Stimulated activated CD4-positive, alpha-beta T cell treated with anti-CD3 and anti-CD28 coated beads, TNF-alpha, amount 100 ng/mL, for 48 hours (primary cell): ENCODE measurements around the gene SCGB1C1.

Experiments
- DNase-seq, 3 donors: peaks; one replicate each; pipeline ENCODE4 v3.0.0-alpha.2; 2020; ENCODE audit warnings: low read depth in 3 of 3

The SCGB1C1 gene

DNA sequence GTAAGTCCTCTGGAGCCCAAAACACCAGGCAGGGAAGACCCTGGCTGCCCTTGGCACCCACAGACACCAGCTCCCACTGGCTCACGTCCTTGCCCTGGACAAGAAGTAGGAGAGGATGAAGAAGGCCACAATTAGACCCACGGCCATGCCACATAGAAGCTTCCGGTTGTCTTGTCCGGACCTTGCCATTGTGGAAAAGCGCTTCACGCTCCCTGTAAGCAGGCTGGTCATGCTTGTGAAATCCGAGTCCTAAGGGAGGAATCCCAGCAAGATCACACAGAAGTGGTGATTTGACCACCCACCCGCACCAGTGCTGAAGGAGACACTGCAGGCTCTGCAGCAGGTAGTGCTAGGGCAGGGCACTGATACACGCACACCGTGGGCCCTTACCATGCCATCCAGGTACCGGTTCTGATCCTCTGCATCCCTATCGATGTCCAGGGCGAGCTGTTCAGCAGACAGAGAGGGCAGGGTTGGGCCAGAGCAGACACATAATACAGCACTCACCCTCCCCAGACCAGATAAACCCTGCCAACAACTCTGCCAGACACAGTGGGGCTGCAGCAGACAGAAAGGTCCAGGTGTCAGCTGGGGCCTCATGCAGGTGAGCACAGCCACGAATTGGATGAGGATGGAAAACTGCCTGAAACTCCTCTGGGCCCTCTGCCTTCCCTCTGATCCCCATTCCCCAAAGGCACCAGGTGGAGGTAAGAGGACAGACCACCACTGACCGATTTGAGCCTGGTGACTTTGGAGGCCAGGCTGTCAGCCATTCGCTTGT, 12.5 kb downstream of the SCGB1C1 start:
- DNase-seq, result no peak

DNA sequence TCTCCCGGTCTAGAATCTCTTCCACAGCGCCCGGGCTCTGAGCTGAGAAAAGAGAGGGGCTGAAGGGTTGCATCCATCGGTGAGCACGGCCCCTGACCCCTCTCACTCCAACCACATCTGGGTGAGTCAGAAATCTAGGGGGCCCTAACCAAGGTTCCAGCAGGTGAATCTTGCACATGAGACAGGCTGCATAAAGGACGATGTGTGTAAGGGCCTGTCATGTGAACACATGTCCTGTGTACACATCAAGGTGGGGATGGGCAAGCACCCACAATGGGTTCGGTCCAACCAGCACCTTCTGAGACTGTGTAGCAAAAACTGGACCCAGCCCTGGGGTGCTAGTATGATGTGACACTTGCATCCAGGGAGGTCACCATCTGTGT, 13.1 kb downstream of the SCGB1C1 start:
- no peak for DNase-seq

GRCh38 chr11:206526-207207, 13.8 kb downstream of the SCGB1C1 start:
- DNase-seq, result peak in 1 of 3 donors; percentile 20

- DNase-seq, result peak; percentile 90 to 97 (median 91)
These were observed 14.5 kb downstream of the SCGB1C1 start, which contains the start of the genes BET1L and RIC8A for GRCh38 chr11:207208-207862. Gene BET1L (minus strand): TSS chr11:207399. CDS start chr11:207321, 78 bp downstream. Gene RIC8A (plus strand): TSS chr11:207708. CDS start chr11:208855, 1,147 bp downstream.

- no peak for DNase-seq
These were observed 14.9 kb downstream of the SCGB1C1 start for GRCh38 chr11:207863-208180.

GRCh38 chr11:208181-208916, 15.5 kb downstream of the SCGB1C1 start:
- DNase-seq, result peak; percentile 62 to 78 (median 71)

DNA sequence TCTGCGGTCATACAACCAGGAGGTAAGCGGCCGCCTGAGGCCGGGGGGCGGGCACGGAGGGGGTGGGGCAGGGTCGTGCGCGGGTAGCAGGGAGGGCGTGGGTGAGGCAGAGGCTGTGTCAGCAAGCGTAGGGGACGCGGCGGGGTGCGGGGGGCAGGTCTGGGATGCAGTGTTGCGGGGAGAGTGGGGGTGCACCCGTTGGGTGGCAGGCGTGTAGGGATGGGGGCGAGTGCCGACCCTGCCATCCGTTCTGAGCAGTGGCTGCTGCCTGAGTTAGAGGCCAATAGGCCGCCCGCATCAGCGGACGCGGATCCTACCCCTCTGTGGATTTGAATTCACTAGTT, 16.0 kb downstream of the SCGB1C1 start:
- no peak for DNase-seq

DNA sequence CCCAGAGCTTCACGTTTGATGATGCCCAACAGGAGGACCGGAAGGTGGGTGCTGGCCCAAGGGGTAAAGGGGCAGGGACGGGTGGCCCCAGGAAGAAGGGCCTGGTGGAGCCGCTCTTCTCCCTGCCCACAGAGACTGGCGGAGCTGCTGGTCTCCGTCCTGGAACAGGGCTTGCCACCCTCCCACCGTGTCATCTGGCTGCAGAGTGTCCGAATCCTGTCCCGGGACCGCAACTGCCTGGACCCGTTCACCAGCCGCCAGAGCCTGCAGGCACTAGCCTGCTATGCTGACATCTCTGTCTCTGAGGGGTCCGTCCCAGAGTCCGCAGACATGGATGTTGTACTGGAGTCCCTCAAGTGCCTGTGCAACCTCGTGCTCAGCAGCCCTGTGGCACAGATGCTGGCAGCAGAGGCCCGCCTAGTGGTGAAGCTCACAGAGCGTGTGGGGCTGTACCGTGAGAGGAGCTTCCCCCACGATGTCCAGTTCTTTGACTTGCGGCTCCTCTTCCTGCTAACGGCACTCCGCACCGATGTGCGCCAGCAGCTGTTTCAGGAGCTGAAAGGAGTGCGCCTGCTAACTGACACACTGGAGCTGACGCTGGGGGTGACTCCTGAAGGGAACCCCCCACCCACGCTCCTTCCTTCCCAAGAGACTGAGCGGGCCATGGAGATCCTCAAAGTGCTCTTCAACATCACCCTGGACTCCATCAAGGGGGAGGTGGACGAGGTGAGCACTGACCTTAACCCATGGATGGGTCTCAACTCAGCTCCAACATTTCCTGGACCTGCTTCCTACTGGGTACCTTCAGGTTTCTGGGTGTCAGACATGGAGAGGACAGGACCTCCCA, 16.6 kb downstream of the SCGB1C1 start:
- DNase-seq, result no peak

GRCh38 chr11:210122-210802, 17.4 kb downstream of the SCGB1C1 start:
- no peak for DNase-seq

DNA sequence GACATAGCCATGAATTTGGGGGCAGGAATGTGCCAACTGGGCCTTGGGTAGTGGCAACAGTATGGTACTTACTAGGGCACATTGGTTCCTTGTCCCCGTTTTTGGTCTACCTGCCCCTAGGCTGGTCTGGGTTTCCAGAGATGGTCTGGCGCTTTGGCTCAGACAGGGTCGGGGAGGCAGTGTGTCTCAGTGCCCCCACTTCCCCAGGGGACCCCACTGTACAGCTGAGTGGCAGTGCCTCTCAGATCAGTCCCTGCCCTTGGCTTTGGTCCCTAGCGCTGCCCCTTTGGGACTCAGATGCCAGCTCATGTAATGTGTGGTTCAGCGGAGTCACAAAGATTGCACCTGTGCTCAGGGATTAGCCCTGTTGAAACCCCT, 17.9 kb downstream of the SCGB1C1 start:
- DNase-seq, result no peak

DNA sequence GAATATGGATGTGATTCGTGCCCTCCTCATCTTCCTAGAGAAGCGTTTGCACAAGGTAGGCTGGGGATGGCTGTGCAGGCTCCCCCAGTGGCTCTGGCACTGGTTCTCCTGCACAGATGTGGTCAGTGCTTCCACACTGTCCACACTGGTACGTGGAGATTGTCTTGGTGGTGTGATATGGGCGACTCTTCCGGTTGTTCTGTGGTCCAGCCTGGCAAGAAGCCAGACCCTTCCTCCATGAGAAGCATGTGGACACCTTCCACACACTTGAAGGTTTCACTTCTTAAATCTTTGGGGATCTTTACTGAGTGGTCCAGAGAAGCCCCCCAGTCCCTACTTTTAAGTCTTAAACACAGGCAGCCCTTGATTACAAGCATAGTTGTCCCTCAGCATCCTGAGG, 18.4 kb downstream of the SCGB1C1 start:
- no peak for DNase-seq

DNA sequence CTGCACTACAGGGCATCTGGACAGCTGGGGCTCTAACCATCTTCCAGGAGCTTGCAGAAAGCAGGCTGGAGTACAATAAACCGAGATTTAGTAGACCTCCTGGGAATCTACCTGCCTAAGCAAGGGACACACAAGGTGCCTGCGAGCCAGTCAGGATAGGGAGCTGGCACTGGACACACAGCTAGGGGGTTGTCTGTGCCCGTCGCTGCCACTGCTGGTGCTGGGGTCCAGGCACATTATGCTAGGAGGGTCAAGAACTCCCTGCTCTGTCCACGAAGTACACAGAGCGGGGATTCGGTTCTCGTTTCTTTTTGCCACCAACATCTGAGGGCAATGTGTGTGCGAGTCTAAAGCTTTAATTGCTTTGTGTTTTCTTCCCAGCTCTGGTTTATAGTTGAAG, 18.9 kb downstream of the SCGB1C1 start:
- DNase-seq, result no peak

GRCh38 chr11:212150-213100, 19.5 kb downstream of the SCGB1C1 start:
- DNase-seq, result no peak

DNA sequence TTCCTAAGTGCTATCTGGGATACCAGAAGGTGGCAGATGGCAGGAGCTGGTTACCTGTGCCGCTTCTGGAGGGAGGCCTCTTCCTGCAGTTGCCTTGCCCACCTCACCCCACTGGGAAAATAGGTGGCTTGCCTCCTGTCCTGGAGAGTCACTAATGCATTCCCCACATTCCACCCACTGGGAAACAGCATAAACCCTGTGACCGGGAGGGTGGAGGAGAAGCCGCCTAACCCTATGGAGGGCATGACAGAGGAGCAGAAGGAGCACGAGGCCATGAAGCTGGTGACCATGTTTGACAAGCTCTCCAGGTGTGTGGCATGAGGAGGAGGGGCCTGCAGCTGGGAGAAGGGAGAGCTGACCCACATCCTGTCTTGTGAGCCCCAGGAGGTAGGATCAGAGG, 20.2 kb downstream of the SCGB1C1 start:
- DNase-seq, result no peak

- DNase-seq, result no peak
These were observed 21.2 kb downstream of the SCGB1C1 start for GRCh38 chr11:214083-214482.

- DNase-seq, result no peak
These were observed 22.7 kb downstream of the SCGB1C1 start for GRCh38 chr11:215581-216037.

DNA sequence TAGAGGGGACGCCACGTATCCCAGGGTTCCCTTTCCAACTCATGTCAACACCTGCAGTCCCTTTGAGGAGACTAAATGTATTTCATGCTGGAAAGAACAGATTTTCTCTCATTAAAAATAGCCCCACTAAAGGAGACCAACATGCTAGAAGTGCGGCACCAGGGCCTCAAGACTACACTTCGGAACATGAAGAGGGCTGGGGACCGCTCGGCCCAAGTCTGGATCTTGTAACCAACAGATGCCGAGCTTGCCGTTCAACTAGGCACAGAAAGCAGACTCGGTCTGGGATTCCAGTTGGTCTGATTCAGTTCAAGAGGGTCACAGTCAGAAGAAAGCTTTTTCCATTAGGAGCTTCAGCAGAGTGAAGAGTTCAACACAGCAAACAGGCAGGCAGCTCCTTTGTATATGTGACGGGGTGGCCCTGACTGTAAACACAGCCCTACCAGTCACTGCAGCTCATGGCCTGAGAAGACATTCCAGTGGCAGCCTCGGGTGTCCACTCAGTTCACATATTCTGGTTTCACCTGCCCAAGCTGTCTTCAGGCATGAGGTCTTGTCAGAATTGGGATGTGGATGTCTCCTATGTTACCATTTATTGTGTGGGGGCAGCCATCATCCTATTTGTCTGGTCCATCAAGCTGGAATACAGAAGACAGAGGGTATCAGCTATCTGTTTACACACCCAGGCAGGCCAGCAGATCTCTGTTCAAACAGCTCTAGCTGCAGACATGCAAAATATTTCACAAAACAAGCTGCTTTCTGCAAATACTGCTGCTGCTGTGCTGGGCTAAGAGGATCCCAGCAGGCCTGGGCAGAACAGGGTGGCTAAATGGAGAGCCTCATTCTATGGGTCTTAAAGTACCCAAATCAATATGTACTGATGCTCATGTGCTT, 23.4 kb downstream of the SCGB1C1 start:
- no peak for DNase-seq

GRCh38 chr11:217704-218103, 24.8 kb downstream of the SCGB1C1 start:
- no peak for DNase-seq
